Loucy (cell line): Measurements from ENCODE around the gene PRAF2.

Experiments
- H2AFZ ChIP-seq: fragments of 200-600 bp; sonication (generic); 2 replicates; pipeline ENCODE4 v1.6.0; 2016; ENCODE audit warnings: antibody characterized with exemption, mild to moderate bottlenecking, low read length, moderate library complexity
- H3F3A ChIP-seq: fragments of 200-600 bp; 2 replicates; pipeline ENCODE4 v1.6.0; 2016; ENCODE audit warnings: antibody characterized with exemption, low read depth, mild to moderate bottlenecking
- H3K27me3 ChIP-seq: fragments of 200-600 bp; sonication (generic); 2 replicates; pipeline ENCODE4 v1.6.1; 2014; ENCODE audit warnings: low read length, mild to moderate bottlenecking; ENCODE audit not compliant: insufficient read depth, poor library complexity, severe bottlenecking
- H3K36me3 ChIP-seq: fragments of 200-600 bp; sonication (generic); 2 replicates; pipeline ENCODE4 v1.6.1; 2016; ENCODE audit warnings: low read length; ENCODE audit not compliant: insufficient read depth
- H3K4me1 ChIP-seq: fragments of 200-600 bp; sonication (generic); 2 replicates; pipeline ENCODE4 v1.5.1; 2014; ENCODE audit warnings: low read length, mild to moderate bottlenecking; ENCODE audit not compliant: insufficient read depth, poor library complexity, severe bottlenecking
- H3K4me2 ChIP-seq: fragments of 200-600 bp; sonication (generic); 2 replicates; pipeline ENCODE4 v1.6.0; 2014; ENCODE audit warnings: antibody characterized with exemption, low read length, low read depth, mild to moderate bottlenecking; ENCODE audit not compliant: poor library complexity, severe bottlenecking
- H3K4me3 ChIP-seq: fragments of 200-600 bp; sonication (generic); 2 replicates; pipeline ENCODE4 v1.5.1; 2014; ENCODE audit warnings: low read length, mild to moderate bottlenecking, mixed read lengths; ENCODE audit not compliant: poor library complexity, severe bottlenecking
- H3K79me2 ChIP-seq: fragments of 200-600 bp; sonication (generic); 2 replicates; pipeline ENCODE4 v1.6.1; 2014; ENCODE audit warnings: low read length; ENCODE audit not compliant: insufficient read depth
- H3K9ac ChIP-seq: fragments of 200-600 bp; sonication (generic); 2 replicates; pipeline ENCODE4 v1.6.0; 2014; ENCODE audit warnings: mild to moderate bottlenecking, low read depth, low read length, moderate library complexity; ENCODE audit not compliant: poor library complexity, severe bottlenecking
- H3K9me2 ChIP-seq: fragments of 200-600 bp; sonication (generic); replicated peaks from 2 replicates; pipeline ENCODE4 v1.6.1; 2016; ENCODE audit warnings: low read depth, low read length, mixed read lengths
- H3K9me3 ChIP-seq: fragments of 200-600 bp; sonication (generic); 2 replicates; pipeline ENCODE4 v1.6.1; 2014; ENCODE audit warnings: mild to moderate bottlenecking, antibody characterized with exemption, low read length, low read depth; ENCODE audit not compliant: insufficient read depth
- H4K20me1 ChIP-seq: fragments of 200-600 bp; sonication (generic); 2 replicates; pipeline ENCODE4 v1.6.0; 2014; ENCODE audit warnings: antibody characterized with exemption, low read length, mild to moderate bottlenecking; ENCODE audit not compliant: insufficient read depth, poor library complexity, severe bottlenecking
- CTCF ChIP-seq: fragments of 200-600 bp; sonication (generic); conservative IDR thresholded peaks from 2 replicates; pipeline ENCODE4 v1.5.1; 2014; ENCODE audit warnings: mild to moderate bottlenecking, antibody characterized with exemption, low read length
- EZH2phosphoT487 ChIP-seq: fragments of 200-600 bp; IDR thresholded peaks from 2 replicates; pipeline ENCODE4 v1.6.1; 2018; ENCODE audit warnings: antibody characterized with exemption, mild to moderate bottlenecking, moderate library complexity, borderline replicate concordance

Gene PRAF2

GRCh38 chrX:49043987-49044281, 29.9 kb downstream of the PRAF2 start:
- Histone ChIP-seq H3K9me2 (no peaks in the 10 kb centered on the region), H3K9ac (peak overlapping the region; percentile 50), H4K20me1 (no peaks in the 10 kb centered on the region), H3K9me3 (no peaks in the 10 kb centered on the region), H3F3A (no peaks in the 10 kb centered on the region), H3K79me2 (0 out of 2 replicates have a peak, but pooled peaks cover 9% of the 10 kb centered on the region), H3K36me3 (no peaks in the 10 kb centered on the region), H3K4me1 (peaks cover 25% of the 10 kb centered on the region), H3K4me3 (peak overlapping the region; percentile 33), H3K4me2 (peak overlapping the region; percentile 46), H2AFZ (peak overlapping the region; percentile 66; the same call in 1 of the 2 replicates), H3K27me3 (no peaks in the 10 kb centered on the region)
- no peak for TF ChIP-seq CTCF
- TF ChIP-seq EZH2phosphoT487: no peak

- peak within 1 kb of the TSS; percentile 75 for H3K4me2 ChIP-seq
- TF ChIP-seq CTCF (peak; percentile 50), EZH2phosphoT487 (no peak)
- H3K9ac ChIP-seq: peak within 1 kb of the TSS; percentile 82
- H3K9me3 ChIP-seq: no peaks in the 10 kb centered on the region
- H3K9me2 ChIP-seq: no peaks in the 10 kb centered on the region
- no peaks in the 10 kb centered on the region for H3K36me3 ChIP-seq
- H3K4me3 ChIP-seq: peak within 1 kb of the TSS; percentile 81
- H4K20me1 ChIP-seq: no peaks in the 10 kb centered on the region
- H3K79me2 ChIP-seq: 0 out of 2 replicates have a peak, but pooled peaks cover 9% of the 10 kb centered on the region
- H3K4me1 ChIP-seq: peaks cover 25% of the 10 kb centered on the region
- H3K27me3 ChIP-seq: no peaks in the 10 kb centered on the region
- peak within 1 kb of the TSS; percentile 67 for H2AFZ ChIP-seq
- no peaks in the 10 kb centered on the region for H3F3A ChIP-seq
Measured at GRCh38 chrX:49043220-49043986, 30.4 kb downstream of the PRAF2 start, which contains the start of gene TFE3. Gene TFE3 (minus strand): TSS chrX:49043357. CDS start chrX:49043226, 131 bp downstream.

- Histone ChIP-seq H3K9me2 (no peaks in the 10 kb centered on the region), H3K4me1 (peaks cover 25% of the 10 kb centered on the region), H3K4me2 (peak overlapping the region; percentile 75), H3K9me3 (no peaks in the 10 kb centered on the region), H3K27me3 (no peaks in the 10 kb centered on the region), H3K79me2 (0 out of 2 replicates have a peak, but pooled peaks cover 9% of the 10 kb centered on the region), H3K4me3 (peak overlapping the region; percentile 81), H4K20me1 (no peaks in the 10 kb centered on the region), H2AFZ (peak overlapping the region; percentile 67), H3K9ac (peak overlapping the region; percentile 82), H3F3A (no peaks in the 10 kb centered on the region), H3K36me3 (no peaks in the 10 kb centered on the region)
- TF ChIP-seq EZH2phosphoT487 (no peak), CTCF (no peak)
Measured at GRCh38 chrX:49042581-49043219, 31.1 kb downstream of the PRAF2 start.
